ENCODE results near the gene RPL36. TPM values are rescaled to one million over a fixed set of nuclear protein-coding genes. Genes with fewer than 3 reads are reported as not detected.
"Not testable (repeated sequence)": the region's sequence is repeated elsewhere in the genome, so short reads cannot be mapped to it uniquely, and the experiment has no call there.

Gene RPL36
- total RNA-seq, 1 donor from 2014 or later = 943 TPM

DNA sequence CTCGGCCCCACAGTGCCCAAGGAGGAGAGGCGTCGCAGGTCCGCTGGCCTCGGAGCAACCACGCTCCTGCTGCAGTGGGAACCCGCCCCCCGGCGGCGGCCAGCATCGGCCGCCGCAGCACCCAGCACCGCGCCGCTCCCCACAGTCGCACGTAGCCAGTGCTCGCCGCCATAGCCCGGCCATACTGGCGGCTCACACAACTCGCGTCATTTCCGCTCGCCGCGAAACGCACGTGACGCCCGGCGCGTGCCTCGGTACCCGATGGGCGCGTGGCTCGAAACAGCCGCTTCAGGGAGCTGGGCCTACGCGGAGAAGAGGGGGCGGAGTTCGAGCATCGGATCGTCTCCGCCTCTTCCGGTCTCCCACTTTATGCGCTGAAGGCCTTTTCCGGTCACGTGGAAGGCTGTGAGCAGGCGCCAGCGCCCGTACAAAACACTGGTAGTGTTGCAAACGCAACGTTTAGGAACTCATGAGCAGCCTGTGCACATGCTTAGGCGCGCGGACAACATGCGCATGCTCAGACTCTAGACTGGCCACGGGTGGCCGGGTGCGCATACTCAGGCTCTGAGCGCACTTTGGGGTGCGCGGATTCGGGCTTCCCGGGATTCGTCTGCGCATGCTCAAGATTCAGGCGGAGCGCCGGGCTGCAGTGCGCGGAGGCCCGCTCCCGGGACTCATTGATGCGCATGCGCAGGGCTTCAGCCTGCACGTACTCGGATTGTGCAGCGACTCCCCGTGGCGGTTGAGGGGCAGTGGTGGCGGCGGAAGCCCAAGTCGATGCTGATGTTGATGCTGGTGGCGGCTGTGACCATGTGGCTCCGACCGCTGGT lies 30.1 kb downstream of the RPL36 start, which contains the start of the genes CATSPERD and LONP1:
Gene CATSPERD, plus strand, starts transcription at position 677 of the 830 bp plus-strand sequence. Its CDS starts 101 bp downstream, at position 778.
Gene LONP1, minus strand, starts transcription at position 186 of the 830 bp plus-strand sequence. Its CDS starts 14 bp downstream, at position 172.
- Mint-ChIP-seq H3K27me3 (ENCODE audit: low read depth, unreplicated experiment) (peaks cover 5% of the 10 kb centered on the region), H3K4me3 (ENCODE audit: unreplicated experiment) (peak within 1 kb of the TSS; percentile 98), H3K4me1 (ENCODE audit: low read depth, unreplicated experiment) (peaks cover 15% of the 10 kb centered on the region), H3K27ac (ENCODE audit: unreplicated experiment) (peak within 1 kb of the TSS; percentile 100), H3K9me3 (ENCODE audit: unreplicated experiment) (no peaks in the 10 kb centered on the region), H3K36me3 (ENCODE audit: low read depth, unreplicated experiment) (no peaks in the 10 kb centered on the region)
- H3K27ac ChIP-seq (ENCODE audit: low read depth, low read length) = peak within 1 kb of the TSS; percentile 95
- H3K9me3 ChIP-seq (ENCODE audit: insufficient read depth, low read depth, low read length) = no peaks in the 10 kb centered on the region
- peaks cover 27% of the 10 kb centered on the region for H3K4me1 ChIP-seq (ENCODE audit: insufficient read depth, low read length)
- peaks cover 2% of the 10 kb centered on the region for H3K27me3 ChIP-seq (ENCODE audit: insufficient read depth, low read length)
- DNase-seq (ENCODE audit: low read depth) = peak; percentile 96
- H3K4me3 ChIP-seq (ENCODE audit: insufficient read depth, low read depth, low read length) = peak within 1 kb of the TSS; percentile 90
- H3K79me2 ChIP-seq (ENCODE audit: insufficient read depth, low read length) = peaks cover 45% of the 10 kb centered on the region
- peak within 1 kb of the TSS; percentile 96 for H2AFZ ChIP-seq (ENCODE audit: low read depth, low read length)
- H3K9ac ChIP-seq (ENCODE audit: low read length) = peak within 1 kb of the TSS; percentile 96
- H4K20me1 ChIP-seq (ENCODE audit: insufficient read depth, low read length) = peaks cover 27% of the 10 kb centered on the region
- H3K4me2 ChIP-seq (ENCODE audit: low read length) = peak within 1 kb of the TSS; percentile 91
- no peak for FAIRE-seq
- TF ChIP-seq CTCF (IDR thresholded peaks at IDR 0.05; ENCODE audit: insufficient read depth, low read depth, low read length) = peak; percentile 75
- TF ChIP-seq EZH2 (IDR thresholded peaks at IDR 0.05; ENCODE audit: insufficient read depth, low read length) = no peak
- H3K36me3 ChIP-seq (ENCODE audit: insufficient read depth, low read length) = peaks cover 2% of the 10 kb centered on the region

- no peak overlapping the region for H2AFZ ChIP-seq (ENCODE audit: low read depth, low read length)
- H3K4me3 Mint-ChIP-seq (ENCODE audit: unreplicated experiment) = no peak overlapping the region
- H3K4me3 ChIP-seq (ENCODE audit: insufficient read depth, low read depth, low read length) = no peak overlapping the region
- peaks cover 13% of the 10 kb centered on the region for H3K27me3 Mint-ChIP-seq (ENCODE audit: low read depth, unreplicated experiment)
- H3K4me2 ChIP-seq (ENCODE audit: low read length) = no peak overlapping the region
- H3K9me3 ChIP-seq (ENCODE audit: insufficient read depth, low read depth, low read length) = no peaks in the 10 kb centered on the region
- H3K4me1 ChIP-seq (ENCODE audit: insufficient read depth, low read length) = no peaks in the 10 kb centered on the region
- H3K9ac ChIP-seq (ENCODE audit: low read length) = no peak overlapping the region
- H3K27me3 ChIP-seq (ENCODE audit: insufficient read depth, low read length) = peaks cover 2% of the 10 kb centered on the region
- no peaks in the 10 kb centered on the region for H3K4me1 Mint-ChIP-seq (ENCODE audit: low read depth, unreplicated experiment)
- TF ChIP-seq CTCF (IDR thresholded peaks at IDR 0.05; ENCODE audit: insufficient read depth, low read depth, low read length) (no peak), EZH2 (IDR thresholded peaks at IDR 0.05; ENCODE audit: insufficient read depth, low read length) (no peak)
- DNase-seq (ENCODE audit: low read depth) (no peak), FAIRE-seq (no peak)
- no peaks in the 10 kb centered on the region for H3K9me3 Mint-ChIP-seq (ENCODE audit: unreplicated experiment)
- no peaks in the 10 kb centered on the region for H3K36me3 Mint-ChIP-seq (ENCODE audit: low read depth, unreplicated experiment)
- H3K79me2 ChIP-seq (ENCODE audit: insufficient read depth, low read length) = no peaks in the 10 kb centered on the region
- no peaks in the 10 kb centered on the region for H3K36me3 ChIP-seq (ENCODE audit: insufficient read depth, low read length)
- no peak overlapping the region for H3K27ac ChIP-seq (ENCODE audit: low read depth, low read length)
- H3K27ac Mint-ChIP-seq (ENCODE audit: unreplicated experiment) = no peak overlapping the region
- no peaks in the 10 kb centered on the region for H4K20me1 ChIP-seq (ENCODE audit: insufficient read depth, low read length)
Observed at GRCh38 chr19:5727453-5728050, 37.5 kb downstream of the RPL36 start.

DNA sequence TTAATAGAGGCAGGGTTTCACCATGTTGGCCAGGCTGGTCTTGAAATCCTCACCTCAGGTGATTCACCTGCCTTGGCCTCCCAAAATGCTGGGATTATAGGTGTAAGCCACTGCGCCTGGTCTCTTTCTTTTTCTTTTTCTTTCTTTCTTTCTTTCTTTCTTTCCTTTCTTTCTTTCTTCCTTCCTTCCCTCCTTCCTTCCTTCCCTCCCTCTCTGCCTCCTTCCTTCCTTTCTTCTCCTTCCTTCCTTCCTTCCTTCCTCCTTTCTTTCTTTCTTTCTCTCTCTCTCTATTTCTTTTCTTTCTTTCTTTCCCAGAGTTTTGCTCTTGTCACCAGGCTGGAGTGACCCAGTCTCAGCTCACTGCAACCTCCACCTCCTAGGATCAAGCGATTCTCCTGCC lies 43.1 kb downstream of the RPL36 start:
- H3K4me3 Mint-ChIP-seq (ENCODE audit: unreplicated experiment); H3K4me3 ChIP-seq (ENCODE audit: insufficient read depth, low read depth, low read length); H3K36me3 Mint-ChIP-seq (ENCODE audit: low read depth, unreplicated experiment); DNase-seq (ENCODE audit: low read depth); H2AFZ ChIP-seq (ENCODE audit: low read depth, low read length); H3K9me3 ChIP-seq (ENCODE audit: insufficient read depth, low read depth, low read length); H4K20me1 ChIP-seq (ENCODE audit: insufficient read depth, low read length); H3K9ac ChIP-seq (ENCODE audit: low read length); H3K4me2 ChIP-seq (ENCODE audit: low read length); H3K27ac ChIP-seq (ENCODE audit: low read depth, low read length); FAIRE-seq; H3K9me3 Mint-ChIP-seq (ENCODE audit: unreplicated experiment); H3K79me2 ChIP-seq (ENCODE audit: insufficient read depth, low read length); H3K27ac Mint-ChIP-seq (ENCODE audit: unreplicated experiment); H3K4me1 ChIP-seq (ENCODE audit: insufficient read depth, low read length); H3K27me3 ChIP-seq (ENCODE audit: insufficient read depth, low read length); H3K4me1 Mint-ChIP-seq (ENCODE audit: low read depth, unreplicated experiment); H3K36me3 ChIP-seq (ENCODE audit: insufficient read depth, low read length): not testable (repeated sequence)
- peaks cover 12% of the 10 kb centered on the region for H3K27me3 Mint-ChIP-seq (ENCODE audit: low read depth, unreplicated experiment)
